HPDE6-E6E7 (cell line): ENCODE results near the gene TMEM128.
"Not testable (repeated sequence)": the region's sequence is repeated elsewhere in the genome, so short reads cannot be mapped to it uniquely, and the experiment has no call there.

Source experiments
- DNase-seq: peaks from one replicate; pipeline ENCODE4 v3.0.0; 2011; ENCODE audit warnings: missing footprints; ENCODE audit errors: extremely low spot score

The TMEM128 gene, protein sequence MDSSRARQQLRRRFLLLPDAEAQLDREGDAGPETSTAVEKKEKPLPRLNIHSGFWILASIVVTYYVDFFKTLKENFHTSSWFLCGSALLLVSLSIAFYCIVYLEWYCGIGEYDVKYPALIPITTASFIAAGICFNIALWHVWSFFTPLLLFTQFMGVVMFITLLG

DNA sequence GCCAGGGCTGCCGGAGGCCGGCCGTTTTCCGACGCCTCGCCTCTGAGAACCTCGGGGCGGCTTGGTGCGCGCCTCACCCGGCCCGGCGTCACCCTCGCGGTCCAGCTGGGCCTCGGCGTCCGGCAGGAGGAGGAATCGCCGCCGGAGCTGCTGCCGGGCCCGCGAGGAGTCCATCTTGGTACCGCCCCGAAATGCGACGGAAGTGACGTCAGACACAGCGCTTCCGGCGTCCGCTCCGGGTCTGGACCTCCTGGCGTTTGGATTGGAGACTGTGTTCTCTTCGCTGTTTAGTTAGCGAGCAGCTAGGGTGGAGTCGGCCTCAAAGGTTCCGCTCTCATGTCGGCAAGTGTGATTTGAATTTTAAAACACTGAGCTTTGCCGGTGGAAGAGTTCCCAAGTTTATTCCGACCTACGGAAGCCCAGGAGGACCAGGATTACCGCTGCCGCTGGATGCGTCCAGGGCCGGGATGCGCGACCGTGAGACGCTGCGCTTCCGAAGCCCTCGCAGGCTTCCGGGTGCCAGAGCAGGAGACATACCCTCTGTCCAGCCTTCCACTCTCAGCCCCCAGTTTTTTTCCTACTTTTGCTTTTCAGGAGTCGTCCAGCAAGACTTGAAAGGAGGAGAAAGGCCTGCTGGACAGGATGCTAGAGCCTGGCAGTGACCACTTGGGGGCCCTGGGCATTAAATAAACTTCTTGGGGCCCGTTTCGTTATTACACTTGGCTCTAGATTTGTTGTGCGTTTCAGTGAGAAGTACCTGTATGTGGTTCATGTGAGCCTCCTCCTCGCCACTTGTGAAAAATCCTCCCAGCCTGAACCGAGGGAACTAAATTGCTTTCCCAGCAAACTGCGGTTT is at the start of gene TMEM128:
Gene TMEM128, minus strand, starts transcription at position 195 of the 856 bp plus-strand sequence. Its CDS starts 21 bp downstream, at position 174.
- DNase-seq = peak; percentile 87

DNA sequence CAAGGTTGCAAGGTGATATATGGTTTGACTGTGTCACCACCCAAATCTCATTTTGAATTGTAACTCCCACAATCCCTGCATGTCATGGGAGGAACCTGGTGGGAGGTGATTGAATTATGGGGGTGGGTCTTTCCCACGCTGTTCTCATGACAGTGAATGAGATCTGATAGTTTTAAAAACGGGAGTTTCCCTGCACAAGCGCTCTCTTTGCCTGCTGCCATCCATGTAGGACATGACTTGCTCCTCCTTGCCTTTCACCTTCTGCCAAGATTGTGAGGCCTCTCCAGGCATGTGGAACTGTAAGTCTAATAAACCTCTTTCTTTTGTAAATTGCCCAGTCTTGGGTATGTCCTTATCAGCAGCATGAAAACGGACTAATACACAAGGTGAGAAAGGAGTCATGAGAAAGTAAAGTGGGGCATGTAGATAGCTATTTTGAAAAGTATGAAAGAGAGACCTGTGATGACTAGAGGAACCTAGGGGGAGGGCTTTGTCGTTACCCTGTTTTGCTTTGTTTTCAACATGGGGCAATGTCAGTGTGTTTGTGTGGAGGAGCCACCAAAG is 48.3 kb upstream of the TMEM128 start:
- no peak for DNase-seq

DNA sequence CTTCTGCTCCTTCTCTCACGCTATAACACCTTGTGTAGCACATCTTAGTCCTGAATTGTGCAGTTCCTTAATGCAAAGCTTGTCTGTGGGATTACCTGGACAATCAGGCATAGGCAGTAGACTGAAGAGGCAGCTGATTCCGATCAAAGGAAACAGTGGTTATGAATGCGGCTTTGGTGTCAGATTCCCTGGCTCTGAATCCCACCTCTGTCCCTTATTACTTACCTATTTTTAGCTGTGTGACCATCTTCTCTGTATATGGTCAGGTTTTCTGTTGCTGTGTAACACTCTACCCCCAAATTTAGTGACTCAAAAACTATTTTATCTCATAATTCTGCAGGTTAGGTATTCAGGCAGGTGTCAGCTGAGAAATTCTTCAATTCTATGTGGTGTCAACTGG is 45.3 kb upstream of the TMEM128 start:
- no peak for DNase-seq

DNA sequence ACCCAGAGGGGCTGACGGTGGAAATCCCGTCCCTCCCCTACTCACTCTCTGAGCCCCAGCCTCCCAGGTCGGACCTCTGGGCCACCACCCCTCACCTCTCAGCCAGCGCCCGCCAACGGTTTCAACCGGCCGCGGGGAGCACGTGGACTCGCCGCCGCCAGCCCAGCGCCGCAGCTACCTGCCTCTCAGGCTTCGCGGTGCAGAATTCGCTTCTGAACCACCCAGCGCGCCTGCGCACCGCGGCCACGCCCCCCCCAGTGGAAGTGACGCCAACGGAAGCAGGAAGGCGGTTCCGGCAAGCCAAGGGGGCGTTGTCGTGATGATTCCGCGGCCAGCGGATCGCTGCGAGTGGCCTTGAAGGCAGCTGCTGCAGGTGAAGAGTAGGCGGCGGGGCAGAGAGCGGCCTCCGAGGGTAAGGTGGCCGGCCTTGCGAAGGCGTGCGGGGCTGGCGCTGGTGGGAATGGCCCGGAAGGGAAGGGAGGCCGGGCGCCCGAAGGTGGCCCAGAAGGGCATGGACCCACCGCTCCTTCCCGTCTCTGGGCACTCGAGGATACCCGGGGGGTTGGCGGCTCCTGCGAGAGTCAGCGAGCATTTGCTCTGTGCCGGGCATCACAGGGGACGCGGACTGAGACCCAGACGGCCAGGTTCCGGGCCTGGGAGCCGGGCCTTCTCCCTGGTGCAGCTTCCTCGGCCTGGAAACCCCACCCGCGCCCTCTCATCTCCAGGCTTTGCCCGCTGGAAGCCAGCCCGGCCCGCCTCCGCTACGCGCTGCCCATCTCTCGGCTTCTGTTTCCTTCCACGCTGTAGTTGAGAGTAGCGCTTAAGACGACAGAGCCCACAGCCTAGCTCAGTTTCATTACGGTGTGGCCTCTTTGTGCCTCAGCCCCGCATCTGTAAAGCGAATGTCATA is 42.2 kb upstream of the TMEM128 start, which contains the start of the genes LYAR and ZBTB49:
Gene LYAR, minus strand, starts transcription at position 214 of the 910 bp plus-strand sequence. CDS start 6,412 bp downstream, outside the sequence.
Gene ZBTB49, plus strand, starts transcription at position 311 of the 910 bp plus-strand sequence. CDS start 9,695 bp downstream, outside the sequence.
- peak; percentile 94 for DNase-seq

DNA sequence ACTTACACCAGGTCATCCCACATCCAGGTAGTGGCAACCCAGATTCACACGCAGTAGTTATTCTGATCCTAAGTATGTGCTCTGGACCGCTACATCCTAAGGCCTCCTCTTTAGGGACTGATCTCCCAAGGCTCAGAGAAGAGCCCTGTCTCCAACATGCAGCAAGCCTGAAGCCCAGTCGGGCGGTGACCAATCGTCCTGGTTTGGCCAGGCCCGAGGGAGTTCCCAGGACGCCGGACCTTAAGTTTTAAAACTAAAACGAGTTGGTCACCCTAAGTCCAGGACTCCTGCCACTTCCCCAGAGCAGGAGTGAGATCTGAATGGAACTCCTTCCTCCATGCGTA is 41.5 kb upstream of the TMEM128 start:
- no peak for DNase-seq

DNA sequence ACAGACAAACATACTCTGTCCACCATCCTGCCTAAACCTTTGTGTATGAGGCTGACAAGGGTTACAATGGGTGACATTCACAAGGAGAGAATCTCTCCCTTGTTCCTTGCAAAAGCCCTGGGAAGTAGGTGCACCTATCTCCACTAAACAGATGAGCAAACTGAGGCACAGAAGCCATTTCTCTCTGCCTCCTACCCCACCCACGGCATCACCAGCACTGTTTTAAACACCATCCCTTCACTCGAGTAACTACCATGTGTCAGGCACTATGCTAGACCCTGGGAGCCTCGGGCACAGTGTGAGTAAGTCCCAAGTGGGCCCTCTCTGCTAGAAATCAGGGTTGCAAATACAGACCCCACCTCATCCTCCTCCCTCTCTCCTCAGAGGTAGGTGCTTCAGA is 41.0 kb upstream of the TMEM128 start:
- DNase-seq = no peak

DNA sequence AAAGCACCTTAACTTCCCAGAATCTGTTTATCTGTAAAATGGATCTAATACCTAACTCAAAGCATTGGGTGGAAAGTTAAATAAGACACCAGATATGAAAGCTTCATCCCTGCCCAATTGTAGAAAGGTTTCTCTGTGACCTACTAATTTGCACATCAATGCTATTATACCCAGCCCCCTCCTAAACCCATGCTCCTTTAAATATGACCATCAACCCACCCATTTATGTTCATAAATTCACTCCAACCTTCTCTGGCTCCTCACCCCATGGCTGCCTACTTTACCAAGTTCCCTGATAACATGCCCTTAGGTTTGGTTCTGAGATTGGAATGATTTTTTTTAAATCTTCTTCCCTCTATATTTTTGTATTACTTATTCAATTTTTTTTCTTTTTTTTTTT is 40.1 kb upstream of the TMEM128 start:
- no peak for DNase-seq

DNA sequence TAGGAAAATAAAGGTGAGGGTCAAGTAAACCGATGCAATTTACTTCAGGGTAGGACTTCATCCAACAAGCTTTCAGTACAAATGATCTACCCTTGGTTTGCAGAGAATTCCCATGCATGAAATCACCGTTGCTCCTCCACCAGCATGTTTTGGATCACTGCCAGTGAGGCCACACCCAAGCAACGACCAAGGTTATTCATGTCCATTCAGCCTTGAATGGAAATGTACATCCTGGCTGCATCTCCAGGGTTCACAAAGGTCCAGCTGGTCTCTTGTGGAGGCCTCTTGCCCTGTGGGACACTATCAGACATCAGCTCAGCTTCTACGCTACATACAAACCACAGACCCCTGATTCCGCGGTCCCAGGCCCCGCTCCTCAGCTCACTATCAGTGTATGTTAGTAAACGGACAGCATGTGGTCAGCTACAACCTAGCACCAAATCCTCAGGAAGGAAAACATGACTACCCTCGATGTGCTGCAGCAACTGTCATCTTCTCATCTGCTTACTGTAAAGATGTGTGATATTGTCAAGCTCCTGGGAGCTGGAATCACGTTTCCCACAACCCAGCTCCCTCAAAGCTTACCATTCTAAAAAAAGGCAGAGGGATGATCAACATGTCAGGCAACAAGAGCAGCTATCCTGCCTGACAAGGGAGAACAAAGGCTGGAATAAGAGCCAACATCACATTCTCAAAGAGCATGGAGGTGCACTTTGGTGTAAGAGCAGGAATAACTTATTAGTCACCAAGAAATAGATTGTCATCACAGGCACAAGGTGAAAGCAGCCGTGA is 37.0 kb upstream of the TMEM128 start:
- DNase-seq = no peak

DNA sequence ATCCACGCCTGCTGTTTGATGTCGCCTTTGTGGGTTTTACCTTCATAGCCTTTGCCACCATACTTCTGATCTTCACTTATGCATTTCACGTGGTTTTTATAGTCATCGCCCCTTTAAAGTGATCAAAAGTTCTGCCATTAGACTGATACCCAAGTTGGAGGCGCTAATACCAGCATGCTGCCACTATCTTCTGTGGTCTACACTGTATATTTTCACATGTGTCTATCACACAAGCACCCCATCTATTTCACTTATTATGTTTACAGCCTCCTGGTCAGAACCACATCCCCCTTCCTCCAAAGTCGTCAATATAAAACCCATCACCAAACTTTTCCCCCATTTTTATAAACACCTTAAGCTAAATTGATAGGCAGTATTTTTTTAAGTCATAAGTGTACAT is 33.8 kb upstream of the TMEM128 start:
- DNase-seq = no peak

DNA sequence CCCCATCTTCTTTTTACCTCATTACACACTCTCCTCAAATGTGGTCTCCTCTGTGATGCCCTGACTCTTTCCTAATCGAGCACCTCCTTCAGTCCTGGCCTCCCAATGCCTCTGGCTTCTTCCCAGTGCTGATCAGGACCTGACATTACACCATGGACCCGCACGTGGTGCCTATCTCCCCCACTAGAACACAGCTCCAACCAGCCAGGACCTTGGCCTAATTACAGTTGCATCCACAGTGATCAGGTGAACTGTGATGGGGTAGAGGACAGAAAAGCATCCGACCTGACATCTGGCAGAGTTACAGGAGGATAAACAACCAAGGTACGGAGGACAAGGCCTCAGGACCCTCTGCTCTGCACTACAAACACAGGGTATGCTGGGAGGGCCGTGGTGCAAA is 29.5 kb upstream of the TMEM128 start:
- DNase-seq = no peak

DNA sequence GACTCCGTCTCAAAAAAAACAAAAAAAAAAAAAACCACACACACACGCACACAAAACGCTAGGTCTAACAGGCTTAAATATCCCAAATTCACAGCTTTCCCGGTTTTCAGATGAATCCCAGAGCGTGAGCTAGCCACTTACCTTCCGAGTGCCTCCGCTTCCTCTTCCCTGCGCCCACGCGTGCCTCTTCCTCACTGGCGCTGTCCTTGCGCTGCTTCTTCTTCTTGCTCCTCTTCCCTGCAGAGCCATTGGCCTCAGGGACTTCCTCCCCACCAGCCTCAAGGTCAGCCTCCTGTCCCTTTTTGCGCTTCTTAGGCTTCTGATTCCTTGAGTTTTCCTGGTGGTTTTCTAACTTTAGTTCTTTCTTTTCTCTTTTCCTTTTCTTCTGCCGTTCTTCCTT is 26.2 kb upstream of the TMEM128 start:
- no peak for DNase-seq

DNA sequence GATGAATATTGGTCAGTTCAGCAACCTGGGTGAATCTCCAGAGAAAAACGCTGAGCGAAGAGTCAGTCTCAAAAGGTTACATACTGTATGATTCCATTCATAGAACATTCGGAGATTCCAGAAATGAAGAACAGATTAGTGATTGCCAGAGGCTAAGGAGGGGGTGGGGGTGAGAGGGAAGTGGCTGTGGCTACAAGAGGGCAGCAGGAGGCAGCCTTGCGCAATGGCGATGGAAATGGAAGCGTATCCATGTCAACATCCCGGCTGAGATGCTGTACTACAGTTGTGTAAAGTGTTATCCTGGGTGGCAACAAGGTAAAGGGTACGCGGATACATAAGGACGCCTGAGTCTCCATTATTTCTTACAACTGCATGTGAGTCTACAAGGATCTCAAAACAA is 23.9 kb upstream of the TMEM128 start:
- no peak for DNase-seq

DNA sequence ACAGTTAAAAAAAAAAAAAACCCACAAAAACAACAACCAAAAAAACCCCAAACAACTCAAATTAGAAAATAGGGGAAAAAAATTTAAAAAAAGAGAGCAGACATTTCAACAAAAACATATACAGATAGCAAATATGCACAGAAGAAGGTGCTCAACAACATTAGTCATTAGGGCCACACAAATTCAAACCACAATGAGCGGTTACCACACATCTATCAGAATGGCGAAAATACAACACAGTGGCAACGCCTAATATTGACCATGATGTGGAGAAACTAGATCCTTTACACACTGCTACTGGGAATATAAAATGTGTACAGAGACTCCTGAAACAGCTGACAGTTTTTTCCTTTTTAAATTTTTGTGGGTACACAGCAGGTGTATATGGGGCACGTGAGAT is 22.5 kb upstream of the TMEM128 start:
- no peak for DNase-seq

DNA sequence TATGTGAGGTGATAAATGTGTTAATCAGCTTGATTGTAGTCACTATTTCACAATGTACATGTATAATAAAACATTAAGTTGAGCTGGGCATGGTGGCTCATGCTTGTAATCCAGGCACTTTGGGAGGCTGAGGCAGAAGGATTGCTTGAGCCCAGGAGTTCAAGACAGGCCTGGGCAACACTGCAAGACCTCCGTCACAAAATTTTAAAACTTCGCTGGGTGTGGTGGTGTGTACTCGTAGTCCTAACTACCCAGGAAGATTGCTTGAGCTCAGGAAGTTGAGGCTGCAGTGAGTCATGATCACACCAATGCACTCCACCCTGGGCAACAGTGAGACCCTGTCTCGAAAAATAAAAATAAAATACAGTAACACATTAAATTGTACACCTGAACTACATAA is 21.8 kb upstream of the TMEM128 start:
- no peak for DNase-seq

DNA sequence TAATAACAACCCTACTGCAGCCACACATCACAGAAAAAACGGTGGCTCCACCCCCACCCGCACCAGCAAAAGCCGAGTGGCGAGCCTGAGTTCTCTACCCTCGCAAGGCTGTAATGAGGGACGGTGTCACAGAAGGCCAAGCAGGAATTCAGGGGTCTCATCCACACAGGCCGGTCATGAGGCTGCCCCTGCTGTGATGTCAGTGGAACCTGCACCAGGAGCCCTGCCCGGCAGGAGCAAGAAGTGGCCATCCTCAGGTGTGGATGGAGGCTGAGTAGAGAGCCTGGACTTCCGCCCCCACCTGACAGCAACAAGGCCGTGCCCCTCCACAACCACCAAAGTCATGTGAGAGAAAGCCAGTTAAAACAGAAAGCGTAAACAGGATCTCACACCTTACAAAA is 21.3 kb upstream of the TMEM128 start:
- DNase-seq = no peak

DNA sequence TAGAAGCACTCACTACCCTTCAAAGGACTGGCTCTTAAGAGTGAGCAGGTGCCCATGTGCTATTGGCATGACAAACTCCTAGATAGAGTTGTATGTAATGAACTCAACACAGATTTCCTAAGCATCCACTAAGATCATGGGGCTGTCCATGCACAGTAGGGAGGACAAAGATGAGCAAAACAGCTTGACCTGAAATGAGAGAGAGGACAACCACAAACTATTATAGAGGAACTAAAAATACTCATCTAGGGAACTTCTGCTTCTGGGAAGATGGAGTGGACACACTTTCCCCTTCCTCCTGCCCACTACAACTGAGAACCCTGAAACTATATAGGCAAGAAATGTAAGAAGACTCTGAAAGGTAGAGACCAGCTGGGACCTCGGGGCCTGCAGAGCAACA is 20.8 kb upstream of the TMEM128 start:
- no peak for DNase-seq

DNA sequence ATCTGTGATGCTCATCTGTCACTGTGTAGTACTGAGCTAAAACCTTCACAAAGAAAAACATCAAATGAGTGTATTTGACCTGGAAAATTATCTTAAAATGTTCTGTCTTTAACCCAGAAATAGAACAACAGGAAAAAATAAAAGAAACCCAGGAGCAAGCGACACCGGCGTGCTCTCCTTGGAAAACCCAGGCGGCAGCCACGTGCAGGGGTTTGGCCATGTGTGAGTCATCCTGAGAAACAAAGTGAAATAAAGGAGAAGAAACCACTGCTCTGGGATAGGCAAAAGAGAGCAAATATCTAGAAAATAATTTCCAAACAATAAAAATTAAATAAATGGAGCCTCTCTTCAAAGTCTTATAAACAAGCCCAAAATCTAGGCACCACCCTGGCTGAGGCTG is 20.0 kb upstream of the TMEM128 start:
- DNase-seq = no peak

DNA sequence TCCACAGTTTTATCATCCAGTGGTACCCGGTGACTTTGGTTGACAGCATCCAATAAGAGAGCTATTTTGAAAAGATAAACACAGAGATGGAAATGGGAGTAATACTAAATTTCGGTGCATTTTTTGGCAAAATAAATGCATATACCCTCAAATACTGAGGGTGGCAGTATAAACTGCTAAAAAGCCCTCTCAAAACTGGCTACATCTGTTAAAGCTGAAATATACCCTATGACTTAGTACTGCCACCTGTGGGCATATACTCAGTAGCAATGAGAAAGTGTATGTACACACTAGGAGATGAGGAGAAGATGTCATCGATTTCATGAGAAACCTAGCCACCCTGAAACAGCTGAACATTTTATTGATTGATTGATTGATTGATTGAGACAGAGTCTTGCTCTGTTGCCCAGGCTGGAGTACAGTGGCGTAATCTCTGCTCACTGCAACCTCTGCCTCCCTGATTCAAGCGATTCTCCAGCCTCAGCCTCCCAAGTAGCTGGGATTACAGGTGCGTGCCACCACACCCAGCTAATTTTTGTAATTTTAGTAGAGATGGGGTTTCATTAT is 12.2 kb upstream of the TMEM128 start:
- peak; percentile 71 for DNase-seq

DNA sequence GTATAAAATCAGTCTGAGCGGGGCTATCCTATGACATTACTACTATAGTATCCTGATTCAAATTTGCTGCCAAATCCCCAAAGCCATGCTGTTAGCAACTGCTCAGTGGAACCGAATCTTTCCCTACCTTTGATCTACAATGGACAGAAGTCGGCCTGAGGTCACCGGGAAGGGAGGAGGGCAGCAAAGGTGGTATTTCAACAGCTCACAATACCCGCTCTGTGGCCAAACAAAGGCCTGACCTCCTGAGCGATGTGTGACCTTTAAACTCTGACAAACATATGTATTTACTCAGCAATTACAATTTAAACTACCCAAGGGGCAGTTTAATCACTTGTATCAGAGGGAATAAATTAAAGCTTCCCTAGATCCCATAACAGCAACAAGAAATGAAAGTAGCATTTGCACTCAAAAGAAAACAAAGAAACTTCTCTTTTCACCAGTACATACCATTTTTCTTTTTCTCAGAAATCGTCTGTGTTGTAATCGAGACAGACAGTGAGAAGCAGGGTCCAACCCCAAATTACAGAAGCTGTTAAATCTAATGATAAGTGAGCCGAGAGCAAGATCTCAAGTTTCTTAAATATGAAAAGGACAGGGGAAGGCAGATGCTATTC is 11.6 kb upstream of the TMEM128 start:
- DNase-seq = no peak

DNA sequence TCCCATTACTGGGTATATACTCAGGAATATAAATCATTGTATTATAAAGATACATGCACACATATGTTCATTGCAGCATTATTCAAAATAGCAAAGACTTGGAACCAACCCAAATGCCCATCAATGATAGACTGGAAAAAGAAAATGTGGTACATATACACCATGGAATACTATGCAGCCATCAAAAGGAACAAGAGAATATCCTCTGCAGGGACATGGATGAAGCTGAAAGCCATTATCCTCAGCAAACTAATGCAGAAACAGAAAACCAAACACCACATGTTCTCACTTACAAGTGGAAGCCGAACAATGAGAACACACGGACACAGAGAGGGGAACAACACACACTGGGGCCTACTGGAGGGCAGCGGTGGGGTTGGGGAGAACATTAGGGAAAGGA is 9.7 kb upstream of the TMEM128 start:
- not testable (repeated sequence) for DNase-seq
